Endodermal cell (in vitro differentiated cells): ENCODE results near the gene CAND1. TPM values are rescaled to one million over a fixed set of nuclear protein-coding genes. Genes with fewer than 3 reads are reported as not detected.

Experiments
- DNase-seq: peaks from one replicate; pipeline ENCODE4 v3.0.0-alpha.2; 2017
- H3K27ac ChIP-seq: 2 replicates; pipeline ENCODE4 v1.5.1; 2013; ENCODE audit warnings: mild to moderate bottlenecking, low read depth, low read length, moderate library complexity
- H3K27me3 ChIP-seq: 2 replicates; pipeline ENCODE4 v1.6.1; 2013; ENCODE audit warnings: mild to moderate bottlenecking, low read length, moderate library complexity; ENCODE audit not compliant: insufficient read depth, control insufficient read depth, poor library complexity, severe bottlenecking
- H3K36me3 ChIP-seq: 2 replicates; pipeline ENCODE4 v1.7.0; 2013; ENCODE audit warnings: mild to moderate bottlenecking, low read length, moderate library complexity; ENCODE audit not compliant: control insufficient read depth, insufficient read depth
- H3K4me1 ChIP-seq: one replicate; pipeline ENCODE4 v1.7.0; 2013; ENCODE audit warnings: low read length; ENCODE audit not compliant: control insufficient read depth, insufficient read depth
- H3K4me3 ChIP-seq: 2 replicates; pipeline ENCODE4 v1.5.1; 2013; ENCODE audit warnings: mild to moderate bottlenecking, low read length, moderate library complexity
- H3K9ac ChIP-seq: 2 replicates; pipeline ENCODE4 v1.6.1; 2013; ENCODE audit warnings: mild to moderate bottlenecking, low read length, moderate library complexity; ENCODE audit not compliant: poor library complexity, severe bottlenecking; ENCODE audit errors: extremely low read depth
- H3K9me3 ChIP-seq: 2 replicates; pipeline ENCODE4 v1.6.1; 2013; ENCODE audit warnings: mild to moderate bottlenecking, low read length, moderate library complexity; ENCODE audit not compliant: control insufficient read depth
- H3K27ac Mint-ChIP-seq: 2 replicates; pipeline ENCODE4 v1.8.0; 2020; ENCODE audit warnings: mixed read lengths
- H3K27me3 Mint-ChIP-seq: 2 replicates; pipeline ENCODE4 v1.8.0; 2021; ENCODE audit warnings: mild to moderate bottlenecking, mixed read lengths; ENCODE audit not compliant: insufficient read depth
- H3K36me3 Mint-ChIP-seq: 2 replicates; pipeline ENCODE4 v1.8.0; 2020; ENCODE audit warnings: low read depth, mixed read lengths
- H3K4me1 Mint-ChIP-seq: 2 replicates; pipeline ENCODE4 v1.8.0; 2020; ENCODE audit warnings: mixed read lengths
- H3K4me3 Mint-ChIP-seq: 2 replicates; pipeline ENCODE4 v1.8.0; 2020; ENCODE audit warnings: mild to moderate bottlenecking, moderate library complexity, mixed read lengths
- H3K9me3 Mint-ChIP-seq: 2 replicates; pipeline ENCODE4 v1.8.0; 2020; ENCODE audit warnings: mild to moderate bottlenecking, mixed read lengths
- WGBS, 2 experiments: methylation state at CpG; one replicate each; pipeline versions ENCODE4 v1.1.5 to v1.1.7; 2013; ENCODE audit warnings: missing lambda C conversion rate in 2 of 2, mixed read lengths in 1 of 2; ENCODE audit not compliant: insufficient coverage in 1 of 2, insufficient read length in 1 of 2; 5-methylcytosine and 5-hydroxymethylcytosine counted together
- total RNA-seq, 2 donors: library from RNA; stranded (reverse); fragmentation: NEBNext Ultra II Directional in 1 of 2; extraction: Animal tissue kit (Norgen Biotek cat#: 25700) in 1 of 2; gene quantifications; 2 replicates in 1 of 2; 3 replicates in 1 of 2; pipeline ENCODE4 v1.2.1, GENCODE V29; 2021
- TF ChIP-seq, protein P1 (sequence below): fragments of 200-600 bp; sonication (generic); conservative IDR thresholded peaks from 2 replicates; pipeline ENCODE4 v1.5.0; 2021; ENCODE audit warnings: antibody characterized with exemption, mild to moderate bottlenecking

The CAND1 gene
- total RNA-seq, 2 donors from 2014 or later, result 207 to 259 TPM

DNA sequence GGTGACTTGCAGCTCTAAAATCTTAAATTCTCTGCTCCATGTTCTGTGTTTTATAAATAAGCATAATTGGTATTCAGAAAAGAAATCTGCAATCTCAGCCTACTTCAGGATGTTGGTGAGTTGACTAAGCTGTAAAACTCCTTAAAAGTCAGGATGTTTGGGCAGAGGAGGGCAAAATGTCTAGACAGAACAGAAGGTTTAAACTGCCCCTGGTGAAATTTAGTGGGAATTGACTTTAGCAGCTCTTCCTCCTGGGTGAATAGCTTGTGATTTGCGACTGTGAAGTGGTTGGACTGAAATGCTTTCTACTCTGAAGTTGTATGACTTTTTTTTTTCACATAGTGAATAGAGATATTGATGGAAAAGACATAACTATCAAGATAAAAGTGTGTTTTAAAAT, 85.8 kb downstream of the CAND1 start:
- peaks cover 15% of the 10 kb centered on the region for H3K4me1 Mint-ChIP-seq
- H3K36me3 ChIP-seq, result no peaks in the 10 kb centered on the region
- DNase-seq, result no peak
- no peaks in the 10 kb centered on the region for H3K36me3 Mint-ChIP-seq
- H3K27ac ChIP-seq, result no peak overlapping the region
- TF ChIP-seq, protein P1, sequence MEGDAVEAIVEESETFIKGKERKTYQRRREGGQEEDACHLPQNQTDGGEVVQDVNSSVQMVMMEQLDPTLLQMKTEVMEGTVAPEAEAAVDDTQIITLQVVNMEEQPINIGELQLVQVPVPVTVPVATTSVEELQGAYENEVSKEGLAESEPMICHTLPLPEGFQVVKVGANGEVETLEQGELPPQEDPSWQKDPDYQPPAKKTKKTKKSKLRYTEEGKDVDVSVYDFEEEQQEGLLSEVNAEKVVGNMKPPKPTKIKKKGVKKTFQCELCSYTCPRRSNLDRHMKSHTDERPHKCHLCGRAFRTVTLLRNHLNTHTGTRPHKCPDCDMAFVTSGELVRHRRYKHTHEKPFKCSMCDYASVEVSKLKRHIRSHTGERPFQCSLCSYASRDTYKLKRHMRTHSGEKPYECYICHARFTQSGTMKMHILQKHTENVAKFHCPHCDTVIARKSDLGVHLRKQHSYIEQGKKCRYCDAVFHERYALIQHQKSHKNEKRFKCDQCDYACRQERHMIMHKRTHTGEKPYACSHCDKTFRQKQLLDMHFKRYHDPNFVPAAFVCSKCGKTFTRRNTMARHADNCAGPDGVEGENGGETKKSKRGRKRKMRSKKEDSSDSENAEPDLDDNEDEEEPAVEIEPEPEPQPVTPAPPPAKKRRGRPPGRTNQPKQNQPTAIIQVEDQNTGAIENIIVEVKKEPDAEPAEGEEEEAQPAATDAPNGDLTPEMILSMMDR, result peak; percentile 36
- H3K27ac Mint-ChIP-seq, result no peak overlapping the region
- 91% methylated on average over 1 of the region's 1 CpG; no CpG with 5 or more reads in 1 of the 2 experiments for WGBS, 2 experiments
- peaks cover 13% of the 10 kb centered on the region for H3K27me3 Mint-ChIP-seq
- H3K4me1 ChIP-seq, result peaks cover 7% of the 10 kb centered on the region
- no peak overlapping the region for H3K9ac ChIP-seq
- no peak overlapping the region for H3K4me3 ChIP-seq
- H3K9me3 ChIP-seq, result no peaks in the 10 kb centered on the region
- peaks cover 18% of the 10 kb centered on the region for H3K27me3 ChIP-seq
- no peaks in the 10 kb centered on the region for H3K9me3 Mint-ChIP-seq
- H3K4me3 Mint-ChIP-seq, result no peak overlapping the region

DNA sequence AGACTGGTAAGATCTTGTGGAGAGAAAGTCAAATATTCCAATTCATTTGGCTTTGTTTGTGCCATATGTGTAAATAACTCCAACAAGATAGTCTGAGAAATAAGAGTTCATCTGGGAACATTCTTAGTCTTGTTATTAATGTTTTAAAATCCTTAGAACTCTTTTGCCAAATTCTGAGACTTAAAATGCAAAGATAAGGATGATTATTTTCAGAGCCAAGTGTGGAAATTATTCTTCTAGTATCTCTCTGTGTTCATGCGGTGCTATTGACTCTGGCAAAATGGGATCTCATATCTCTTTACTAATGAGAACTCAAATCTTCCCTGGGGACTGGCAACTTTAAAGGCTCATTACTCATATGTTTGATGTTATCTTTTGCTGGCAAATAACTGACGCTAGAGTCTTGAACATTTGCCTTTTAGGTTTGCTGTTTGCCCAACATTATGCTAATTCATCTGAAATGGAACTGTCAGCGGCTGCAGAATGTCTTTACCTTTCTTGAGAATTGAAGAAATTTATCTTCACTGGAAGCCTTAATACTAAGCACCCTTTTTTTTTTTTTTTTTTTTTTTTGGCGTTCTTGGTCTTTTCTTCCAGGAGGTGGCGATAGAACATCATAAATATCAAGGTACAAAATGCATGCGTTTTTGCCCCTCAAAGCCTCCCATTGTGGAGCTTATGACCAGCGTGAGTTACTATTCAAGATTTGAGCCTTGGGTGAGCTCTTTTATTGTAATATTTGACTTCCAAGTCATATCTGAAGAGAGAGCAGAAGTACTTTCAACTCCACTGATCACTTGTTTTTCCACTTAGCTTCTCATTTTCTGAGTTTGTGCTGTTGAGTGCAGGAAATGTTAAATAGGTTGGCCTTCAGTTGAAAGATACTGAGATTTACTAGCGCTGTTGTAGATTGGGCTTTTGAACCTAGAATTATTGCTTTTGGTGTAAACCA, 86.5 kb downstream of the CAND1 start:
- Histone ChIP-seq H3K4me1 (peaks cover 7% of the 10 kb centered on the region), H3K9me3 (no peaks in the 10 kb centered on the region), H3K27ac (no peak overlapping the region), H3K9ac (no peak overlapping the region), H3K27me3 (peaks cover 18% of the 10 kb centered on the region), H3K36me3 (no peaks in the 10 kb centered on the region), H3K4me3 (no peak overlapping the region)
- H3K36me3 Mint-ChIP-seq, result peaks cover 3% of the 10 kb centered on the region
- TF ChIP-seq, protein P1, result peak; percentile 79
- peak; percentile 51 for DNase-seq
- no peak overlapping the region for H3K27ac Mint-ChIP-seq
- H3K4me1 Mint-ChIP-seq, result peaks cover 15% of the 10 kb centered on the region
- H3K4me3 Mint-ChIP-seq, result no peak overlapping the region
- 35 to 37% methylated on average over 3 to 7 of the region's 8 CpGs for WGBS, 2 experiments
- no peaks in the 10 kb centered on the region for H3K9me3 Mint-ChIP-seq
- peaks cover 16% of the 10 kb centered on the region for H3K27me3 Mint-ChIP-seq

DNA sequence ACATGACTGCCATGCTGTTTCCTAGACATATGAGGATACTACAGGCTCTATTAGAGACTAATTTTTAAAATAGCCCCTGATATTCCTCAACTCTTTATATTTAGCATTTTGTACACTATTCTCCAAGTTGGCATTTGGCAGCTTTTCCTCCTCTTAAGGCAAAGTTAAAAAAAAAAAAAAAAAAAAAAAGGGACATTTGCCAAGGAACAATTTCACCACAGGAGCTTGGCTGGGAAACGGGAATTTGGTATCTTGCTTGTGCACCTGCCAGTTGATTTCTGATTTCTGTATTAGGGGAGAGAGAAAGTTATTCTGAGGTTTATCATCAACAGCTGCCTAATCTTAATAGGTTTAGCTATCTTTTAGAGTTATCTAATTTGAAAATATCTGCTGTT, 87.2 kb downstream of the CAND1 start:
- Mint-ChIP-seq H3K9me3 (no peaks in the 10 kb centered on the region), H3K27ac (no peak overlapping the region), H3K4me1 (peaks cover 15% of the 10 kb centered on the region), H3K36me3 (peaks cover 4% of the 10 kb centered on the region), H3K27me3 (peaks cover 23% of the 10 kb centered on the region), H3K4me3 (no peak overlapping the region)
- H3K27ac ChIP-seq, result no peak overlapping the region
- no peak overlapping the region for H3K4me3 ChIP-seq
- 93% methylated on average over 1 of the region's 1 CpG; no CpG with 5 or more reads in 1 of the 2 experiments for WGBS, 2 experiments
- TF ChIP-seq, protein P1, result no peak
- DNase-seq, result no peak
- no peak overlapping the region for H3K9ac ChIP-seq
- peaks cover 22% of the 10 kb centered on the region for H3K27me3 ChIP-seq
- H3K4me1 ChIP-seq, result peaks cover 7% of the 10 kb centered on the region
- H3K9me3 ChIP-seq, result no peaks in the 10 kb centered on the region
- no peaks in the 10 kb centered on the region for H3K36me3 ChIP-seq
